Heart left ventricle (tissue), 13 donors: Measurements from ENCODE around the gene DPP9.

ENCODE experiments used
- POLR2A ChIP-seq, 2 donors: fragments of 450-650 bp; IDR thresholded peaks; one replicate each; pipeline ENCODE4 v1.6.1; 2017; ENCODE audit warnings: antibody characterized with exemption in 2 of 2, mild to moderate bottlenecking in 2 of 2, moderate library complexity in 2 of 2
- TF ChIP-seq, protein P1 (sequence below), 12 donors: fragments of 200-600 bp; sonication (generic) in 4 of 12; IDR thresholded peaks; one replicate each; pipeline versions ENCODE4 v1.5.0 to v1.8.0; 2018 to 2022; ENCODE audit warnings: antibody characterized with exemption in 12 of 12, mild to moderate bottlenecking in 5 of 12
- donor health status: ischemic (EF 13 %, LVEDD 7.1; RV severe dilation, severe dysfunction).
- donor health status: DM: no; HTN: yes; CAD: no.
- donor health status: DM: no; HTN: no; CAD: no.
- donor health status: ischemic (EF 25% LVEDD 6.9; RV normal size, moderate dysfunction).
- donor health status: ischemic (EF 25% LVEDD 5.7; RV mildly dilated, moderate dysfunction).
- donor health status: ischemic (EF 35%, LVEDD 5.7; RV mildly dilated, moderate dysfunction).
- donor health status: nonischemic (EF 11% LVEDD 7.7; RV severe dilation, severe dysfunction).
- donor health status: DM: yes; HTN: yes; CAD: no.
- donor health status: PGD.
- donor health status: ischemic (EF 29% LVEDD 5.4; RV normal size, mild dysfunction).
- donor health status: nonischemic (EF 23%, LVEDD 6.1; RV moderate dilation, normal function).

DNA sequence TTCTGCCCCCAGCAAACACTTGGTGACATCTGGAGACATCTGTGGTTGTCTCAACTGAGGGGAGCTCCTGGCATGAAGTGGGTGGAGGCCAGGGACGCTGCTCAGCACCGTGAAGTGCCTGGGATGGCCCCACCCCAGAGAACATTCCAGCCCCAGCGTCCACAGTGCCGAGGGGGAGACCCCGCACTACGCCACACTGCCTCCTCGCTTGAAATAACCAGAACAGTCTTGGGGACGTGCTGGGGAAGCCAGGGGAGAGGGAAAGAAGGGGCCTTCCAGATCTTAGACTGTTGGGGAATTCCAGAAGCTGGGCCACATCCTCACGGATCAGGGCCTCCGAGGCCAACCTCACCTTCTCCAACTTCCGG lies 4.2 kb downstream of the DPP9 start:
- TF ChIP-seq POLR2A (IDR thresholded peaks at IDR 0.05), result no peak
- TF ChIP-seq, protein P1, sequence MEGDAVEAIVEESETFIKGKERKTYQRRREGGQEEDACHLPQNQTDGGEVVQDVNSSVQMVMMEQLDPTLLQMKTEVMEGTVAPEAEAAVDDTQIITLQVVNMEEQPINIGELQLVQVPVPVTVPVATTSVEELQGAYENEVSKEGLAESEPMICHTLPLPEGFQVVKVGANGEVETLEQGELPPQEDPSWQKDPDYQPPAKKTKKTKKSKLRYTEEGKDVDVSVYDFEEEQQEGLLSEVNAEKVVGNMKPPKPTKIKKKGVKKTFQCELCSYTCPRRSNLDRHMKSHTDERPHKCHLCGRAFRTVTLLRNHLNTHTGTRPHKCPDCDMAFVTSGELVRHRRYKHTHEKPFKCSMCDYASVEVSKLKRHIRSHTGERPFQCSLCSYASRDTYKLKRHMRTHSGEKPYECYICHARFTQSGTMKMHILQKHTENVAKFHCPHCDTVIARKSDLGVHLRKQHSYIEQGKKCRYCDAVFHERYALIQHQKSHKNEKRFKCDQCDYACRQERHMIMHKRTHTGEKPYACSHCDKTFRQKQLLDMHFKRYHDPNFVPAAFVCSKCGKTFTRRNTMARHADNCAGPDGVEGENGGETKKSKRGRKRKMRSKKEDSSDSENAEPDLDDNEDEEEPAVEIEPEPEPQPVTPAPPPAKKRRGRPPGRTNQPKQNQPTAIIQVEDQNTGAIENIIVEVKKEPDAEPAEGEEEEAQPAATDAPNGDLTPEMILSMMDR (IDR thresholded peaks at IDR 0.05), result no peak
